Neural progenitor cell (in vitro differentiated cells): ENCODE data around the gene TCF7L1.

ENCODE experiments used
- CTCF ChIP-seq: fragments of 200-600 bp; sonication (generic); IDR thresholded peaks from 2 replicates; pipeline ENCODE4 v1.5.1; 2017; ENCODE audit warnings: antibody characterized with exemption, mild to moderate bottlenecking
- EZH2 ChIP-seq: fragments of 200-600 bp; sonication (generic); IDR thresholded peaks from 2 replicates; pipeline ENCODE4 v1.6.1; 2017; ENCODE audit warnings: antibody characterized with exemption, mild to moderate bottlenecking, moderate library complexity

- TF ChIP-seq CTCF (no peak), EZH2 (no peak)
Measured at GRCh38 chr2:85329181-85329651, 196.0 kb downstream of the TCF7L1 start.
